B cell (primary cell): Measurements from ENCODE around the gene AUP1. TPM values are rescaled to one million over a fixed set of nuclear protein-coding genes. Genes with fewer than 3 reads are reported as not detected.

Experiments used
- ATAC-seq: fragments of 200-7000 bp; cut with Tn5 transposase; one replicate; pipeline ENCODE4 v1.10.0; 2021; ENCODE audit warnings: low read depth, mild to moderate bottlenecking, moderate number of reproducible peaks, moderate library complexity
- CTCF ChIA-PET: fragments of 350-600 bp; sonication (Branson Sonifier 250); formaldehyde crosslinking; loops from one replicate; lab custom pipeline; 2021; ENCODE audit warnings: antibody characterized with exemption, inconsistent platforms; lab: Charles Lee
- POLR2A ChIA-PET: fragments of 350-600 bp; sonication (Branson Sonifier 250); formaldehyde crosslinking; loops from one replicate; lab custom pipeline; 2021; ENCODE audit warnings: antibody characterized with exemption; lab: Charles Lee
- DNase-seq: peaks from one replicate; pipeline ENCODE4 v3.0.0; 2013
- H2AFZ ChIP-seq: 2 replicates; pipeline ENCODE4 v1.6.1; 2012; ENCODE audit warnings: mild to moderate bottlenecking, low read depth, low read length; ENCODE audit not compliant: insufficient read depth, poor library complexity, severe bottlenecking
- H3K27ac ChIP-seq, 2 donors: 1 replicate in 1 of 2; 2 replicates in 1 of 2; pipeline ENCODE4 v1.5.1; 2012 to 2013; ENCODE audit warnings: low read length in 2 of 2, mild to moderate bottlenecking in 2 of 2, moderate library complexity in 1 of 2
- H3K27me3 ChIP-seq, 4 experiments: fragments of 200-600 bp in 1 of 4; sonication (generic) in 1 of 4; replicated peaks in 1 of 4; 1 replicate in 2 of 4; 2 replicates in 2 of 4; pipeline versions ENCODE4 v1.6.1 to v1.7.0; 2013 to 2016; ENCODE audit warnings: low read length in 3 of 4, mild to moderate bottlenecking in 2 of 4, mixed read lengths in 1 of 4, moderate library complexity in 1 of 4; ENCODE audit not compliant: insufficient read depth in 4 of 4, control insufficient read depth in 3 of 4; ENCODE audit errors: control extremely low read depth in 1 of 4
- H3K36me3 ChIP-seq, 2 experiments: replicated peaks in 1 of 2; 1 replicate in 1 of 2; 2 replicates in 1 of 2; pipeline versions ENCODE4 v1.6.1 to v1.7.1; 2013; ENCODE audit warnings: low read length in 1 of 2; ENCODE audit not compliant: insufficient read depth in 2 of 2, control insufficient read depth in 1 of 2; ENCODE audit errors: control extremely low read depth in 1 of 2, extremely low read depth in 1 of 2
- H3K4me1 ChIP-seq, 2 donors: fragments of 200-600 bp in 1 of 2; sonication (generic) in 1 of 2; 1 replicate in 1 of 2; 2 replicates in 1 of 2; pipeline versions ENCODE4 v1.5.1 to v1.6.1; 2013 to 2017; ENCODE audit warnings: low read length in 2 of 2; ENCODE audit not compliant: control insufficient read depth in 2 of 2, insufficient read depth in 2 of 2
- H3K4me2 ChIP-seq: replicated peaks from 2 replicates; pipeline ENCODE3; 2012; ENCODE audit warnings: mild to moderate bottlenecking, low read depth, low read length; ENCODE audit not compliant: poor library complexity, severe bottlenecking
- H3K4me3 ChIP-seq, 5 experiments: fragments of 200-600 bp in 1 of 5; sonication (generic) in 1 of 5; 1 replicate in 3 of 5; 2 replicates in 2 of 5; pipeline versions ENCODE4 v1.5.1 to v1.7.0; 2011 to 2016; ENCODE audit warnings: low read length in 4 of 5, mild to moderate bottlenecking in 4 of 5, low read depth in 2 of 5, control low read depth in 1 of 5, moderate library complexity in 1 of 5; ENCODE audit not compliant: insufficient read depth in 1 of 5; ENCODE audit errors: control extremely low read depth in 1 of 5, extremely low read depth in 1 of 5
- H3K79me2 ChIP-seq: fragments of 200-600 bp; sonication (generic); one replicate; pipeline ENCODE4 v1.6.0; 2016; ENCODE audit warnings: low read length; ENCODE audit not compliant: control insufficient read depth, insufficient read depth
- H3K9ac ChIP-seq: fragments of 200-600 bp; sonication (generic); 2 replicates; pipeline ENCODE4 v1.6.1; 2017; ENCODE audit warnings: mild to moderate bottlenecking, low read length, moderate library complexity
- H3K9me3 ChIP-seq, 3 donors: one replicate each; pipeline versions ENCODE4 v1.6.1 to v1.7.1; 2013; ENCODE audit warnings: low read length in 2 of 3; ENCODE audit not compliant: control insufficient read depth in 2 of 3, insufficient read depth in 1 of 3; ENCODE audit errors: control extremely low read depth in 1 of 3
- H4K20me1 ChIP-seq: 2 replicates; pipeline ENCODE4 v1.6.0; 2012; ENCODE audit warnings: mild to moderate bottlenecking, low read length; ENCODE audit not compliant: insufficient read depth, control insufficient read depth, poor library complexity, severe bottlenecking
- H3K27ac Mint-ChIP-seq: one replicate; pipeline ENCODE4 v1.8.0; 2021; ENCODE audit warnings: mixed read lengths
- H3K27me3 Mint-ChIP-seq: one replicate; pipeline ENCODE4 v1.8.0; 2021; ENCODE audit warnings: mixed read lengths
- H3K4me1 Mint-ChIP-seq: one replicate; pipeline ENCODE4 v1.8.0; 2021; ENCODE audit warnings: mixed read lengths
- H3K4me3 Mint-ChIP-seq: one replicate; pipeline ENCODE4 v1.8.0; 2021; ENCODE audit warnings: mixed read lengths
- H3K9me3 Mint-ChIP-seq: one replicate; pipeline ENCODE4 v1.8.0; 2022; ENCODE audit warnings: mixed read lengths; ENCODE audit not compliant: insufficient read depth
- EZH2 ChIP-seq: IDR thresholded peaks from 2 replicates; pipeline ENCODE4 v1.6.1; 2012; ENCODE audit warnings: borderline replicate concordance, low read depth, mild to moderate bottlenecking, moderate library complexity, low read length; ENCODE audit not compliant: insufficient read depth, poor library complexity, severe bottlenecking
- WGBS: methylation state at CpG from one replicate; pipeline ENCODE4 v1.1.5; 2013; ENCODE audit warnings: missing lambda C conversion rate; ENCODE audit not compliant: insufficient coverage; 5-methylcytosine and 5-hydroxymethylcytosine counted together
- intact Hi-C: fragments of 100-400 bp; cut with micrococcal nuclease; formaldehyde crosslinking; loops from one replicate; pipeline ENCODE4 v1.10.0; 2022
- polyA plus RNA-seq: library from polyadenylated mRNA; depleted of rRNA; stranded (reverse); fragments of >200 nt; gene quantifications from 2 replicates; pipeline ENCODE4 v1.2.3, GENCODE V29; 2012
- total RNA-seq, 2 donors: library from RNA; stranded (reverse); fragments of 120-200 nt in 1 of 2; gene quantifications; 1 replicate in 1 of 2; 2 replicates in 1 of 2; pipeline versions ENCODE4 v1.2.3 to v1.2.4, GENCODE V29; 2013 to 2022
- TF ChIP-seq, protein P1 (sequence below): fragments of 200-600 bp; IDR thresholded peaks from one replicate; pipeline ENCODE4 v1.8.0; 2022; ENCODE audit warnings: antibody characterized with exemption, mild to moderate bottlenecking

AUP1 gene
- total and polyA plus RNA-seq, 2 donors (not counting 1 experiment from before 2014, with no cell fraction given) = 201 to 525 TPM

DNA sequence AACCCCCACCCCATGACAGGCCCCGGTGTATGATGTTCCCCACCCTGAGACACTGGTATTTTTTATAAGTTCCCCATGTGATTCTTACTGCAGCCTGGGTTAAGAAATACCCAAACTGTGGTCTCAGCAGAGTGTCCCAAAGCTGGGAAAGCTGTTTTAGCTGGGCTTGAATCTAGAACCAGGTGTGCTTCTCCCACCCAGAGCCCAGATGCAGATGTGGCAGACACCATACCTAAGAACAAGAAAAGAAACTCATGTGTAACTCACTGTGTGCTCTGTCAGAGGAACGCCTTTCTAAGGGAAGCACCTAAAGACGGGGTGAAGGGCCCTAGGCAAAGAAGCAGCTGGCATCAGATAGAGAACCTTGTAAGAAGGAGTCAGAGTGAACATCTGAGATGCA lies 48.9 kb upstream of the AUP1 start:
- WGBS = 82% methylated on average over 3 of the region's 3 CpGs
- Mint-ChIP-seq H3K27ac (no peak overlapping the region), H3K4me1 (peaks cover 35% of the 10 kb centered on the region), H3K4me3 (no peak overlapping the region), H3K27me3 (no peaks in the 10 kb centered on the region), H3K9me3 (no peaks in the 10 kb centered on the region)
- Histone ChIP-seq H3K4me3 (no peak overlapping the region), H2AFZ (no peak overlapping the region), H3K4me1 (peaks cover 28 to 33% of the 10 kb centered on the region in 2 donors), H3K27ac (no peak overlapping the region), H4K20me1 (no peaks in the 10 kb centered on the region), H3K9ac (no peak overlapping the region), H3K9me3 (no peaks in the 10 kb centered on the region), H3K79me2 (no peaks in the 10 kb centered on the region), H3K4me2 (no peak overlapping the region), H3K27me3 (peaks cover 0 to 2% (median 0%) of the 10 kb centered on the region in 4 experiments), H3K36me3 (no peaks in the 10 kb centered on the region)
- ChIA-PET CTCF (interaction anchor here (10.3 kb wide), 1 partner anchor 8 kb away, joined by 103 read pairs; no protein-coding TSS in a partner anchor), POLR2A (interaction anchor here (1.3 kb wide), 1 partner anchor 12 kb away, joined by 3 read pairs; no protein-coding TSS in a partner anchor)
- ATAC-seq (no peak), DNase-seq (no peak)
- intact Hi-C loops = no loop called here
- TF ChIP-seq, protein P1, sequence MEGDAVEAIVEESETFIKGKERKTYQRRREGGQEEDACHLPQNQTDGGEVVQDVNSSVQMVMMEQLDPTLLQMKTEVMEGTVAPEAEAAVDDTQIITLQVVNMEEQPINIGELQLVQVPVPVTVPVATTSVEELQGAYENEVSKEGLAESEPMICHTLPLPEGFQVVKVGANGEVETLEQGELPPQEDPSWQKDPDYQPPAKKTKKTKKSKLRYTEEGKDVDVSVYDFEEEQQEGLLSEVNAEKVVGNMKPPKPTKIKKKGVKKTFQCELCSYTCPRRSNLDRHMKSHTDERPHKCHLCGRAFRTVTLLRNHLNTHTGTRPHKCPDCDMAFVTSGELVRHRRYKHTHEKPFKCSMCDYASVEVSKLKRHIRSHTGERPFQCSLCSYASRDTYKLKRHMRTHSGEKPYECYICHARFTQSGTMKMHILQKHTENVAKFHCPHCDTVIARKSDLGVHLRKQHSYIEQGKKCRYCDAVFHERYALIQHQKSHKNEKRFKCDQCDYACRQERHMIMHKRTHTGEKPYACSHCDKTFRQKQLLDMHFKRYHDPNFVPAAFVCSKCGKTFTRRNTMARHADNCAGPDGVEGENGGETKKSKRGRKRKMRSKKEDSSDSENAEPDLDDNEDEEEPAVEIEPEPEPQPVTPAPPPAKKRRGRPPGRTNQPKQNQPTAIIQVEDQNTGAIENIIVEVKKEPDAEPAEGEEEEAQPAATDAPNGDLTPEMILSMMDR = no peak
- no peak for TF ChIP-seq EZH2

DNA sequence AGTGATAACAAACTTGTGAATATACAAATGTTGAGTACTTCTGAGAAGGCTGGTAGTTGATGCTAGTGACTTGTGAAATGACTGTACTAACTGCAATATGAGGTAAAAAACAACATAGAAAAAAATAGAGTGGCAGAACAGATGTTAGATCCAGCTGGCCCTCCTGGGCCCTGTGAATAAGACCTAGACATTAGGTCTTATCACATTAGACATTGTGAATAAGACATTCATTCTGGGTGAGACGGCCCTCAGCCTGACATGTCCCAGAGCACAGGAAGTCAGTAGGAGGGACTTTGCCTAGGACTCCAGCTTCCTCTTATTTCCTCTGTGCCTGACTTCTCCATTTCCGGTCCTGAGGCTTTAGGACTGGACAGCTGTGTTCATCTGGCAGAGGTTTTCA lies 47.9 kb upstream of the AUP1 start:
- peaks cover 0 to 2% (median 0%) of the 10 kb centered on the region in 4 experiments for H3K27me3 ChIP-seq
- no peaks in the 10 kb centered on the region for H3K9me3 ChIP-seq
- no peaks in the 10 kb centered on the region for H3K9me3 Mint-ChIP-seq
- no peaks in the 10 kb centered on the region for H3K36me3 ChIP-seq
- peaks cover 33 to 42% of the 10 kb centered on the region in 2 donors for H3K4me1 ChIP-seq
- H3K4me2 ChIP-seq = no peak overlapping the region
- no peaks in the 10 kb centered on the region for H3K27me3 Mint-ChIP-seq
- 20% methylated on average over 1 of the region's 2 CpGs for WGBS
- H3K27ac ChIP-seq = no peak overlapping the region
- no peak overlapping the region for H3K9ac ChIP-seq
- no peak overlapping the region for H3K27ac Mint-ChIP-seq
- H4K20me1 ChIP-seq = no peaks in the 10 kb centered on the region
- no peak overlapping the region for H3K4me3 Mint-ChIP-seq
- H3K4me1 Mint-ChIP-seq = peaks cover 39% of the 10 kb centered on the region
- no peak for ATAC-seq
- TF ChIP-seq, protein P1 = no peak
- no peak for TF ChIP-seq EZH2
- no peak for DNase-seq
- ChIA-PET POLR2A (interaction anchor here (1.3 kb wide), 1 partner anchor 11 kb away, joined by 3 read pairs; no protein-coding TSS in a partner anchor), CTCF (interaction anchor here (10.3 kb wide), 1 partner anchor 9 kb away, joined by 103 read pairs; no protein-coding TSS in a partner anchor)
- H2AFZ ChIP-seq = no peak overlapping the region
- no peak overlapping the region for H3K4me3 ChIP-seq
- H3K79me2 ChIP-seq = no peaks in the 10 kb centered on the region
- intact Hi-C loops = no loop called here
